H9 (cell line): ENCODE data around the gene MR1. TPM values are rescaled to one million over a fixed set of nuclear protein-coding genes. Genes with fewer than 3 reads are reported as not detected.

Source experiments
- DNase-seq: peaks from one replicate; pipeline ENCODE4 v3.0.0-alpha.2; 2017
- H2AFZ ChIP-seq: one replicate; pipeline ENCODE4 v1.6.1; 2013; ENCODE audit warnings: mild to moderate bottlenecking, low read length, control low read depth, moderate library complexity
- H2AK5ac ChIP-seq: 2 replicates; pipeline ENCODE4 v1.6.1; 2013; ENCODE audit warnings: low read length, control low read depth, mixed read lengths; ENCODE audit not compliant: insufficient read length
- H2BK120ac ChIP-seq: one replicate; pipeline ENCODE4 v1.6.1; 2013; ENCODE audit warnings: low read depth, mild to moderate bottlenecking, low read length, control low read depth, inconsistent platforms; ENCODE audit not compliant: poor library complexity, severe bottlenecking
- H2BK12ac ChIP-seq: 2 replicates; pipeline ENCODE4 v1.6.1; 2013; ENCODE audit warnings: low read length, control low read depth, mixed read lengths, low read depth; ENCODE audit not compliant: insufficient read length
- H2BK15ac ChIP-seq: 2 replicates; pipeline ENCODE4 v1.6.1; 2013; ENCODE audit warnings: low read depth, low read length, control low read depth
- H2BK20ac ChIP-seq: one replicate; pipeline ENCODE4 v1.6.1; 2013; ENCODE audit warnings: low read depth, mild to moderate bottlenecking, low read length, control low read depth, inconsistent platforms; ENCODE audit not compliant: poor library complexity, severe bottlenecking
- H2BK5ac ChIP-seq: 2 replicates; pipeline ENCODE4 v1.6.1; 2013; ENCODE audit warnings: low read length, control low read depth, mixed read lengths; ENCODE audit not compliant: insufficient read length
- H3K14ac ChIP-seq: 2 replicates; pipeline ENCODE4 v1.6.1; 2013; ENCODE audit warnings: low read length, control low read depth; ENCODE audit not compliant: insufficient read depth
- H3K18ac ChIP-seq: 2 replicates; pipeline ENCODE4 v1.6.1; 2013; ENCODE audit warnings: low read depth, mild to moderate bottlenecking, mixed read lengths, low read length, control low read depth; ENCODE audit not compliant: insufficient read length
- H3K23ac ChIP-seq: 2 replicates; pipeline ENCODE4 v1.6.1; 2013; ENCODE audit warnings: low read length, control low read depth, mixed read lengths, low read depth; ENCODE audit not compliant: insufficient read length
- H3K23me2 ChIP-seq: 2 replicates; pipeline ENCODE4 v1.6.1; 2013; ENCODE audit warnings: low read depth, mild to moderate bottlenecking, mixed read lengths, low read length, control low read depth; ENCODE audit not compliant: insufficient read length, poor library complexity, severe bottlenecking
- H3K27ac ChIP-seq: 2 replicates; pipeline ENCODE4 v1.5.1; 2013; ENCODE audit warnings: low read length, control low read depth, mixed read lengths, low read depth; ENCODE audit not compliant: insufficient read length
- H3K27me3 ChIP-seq: 2 replicates; pipeline ENCODE4 v1.6.1; 2013; ENCODE audit warnings: low read length, control low read depth, inconsistent platforms; ENCODE audit not compliant: insufficient read depth
- H3K4ac ChIP-seq: 2 replicates; pipeline ENCODE4 v1.6.1; 2013; ENCODE audit warnings: low read depth, mild to moderate bottlenecking, control low read depth, inconsistent platforms, low read length, moderate library complexity
- H3K4me1 ChIP-seq: 2 replicates; pipeline ENCODE4 v1.6.1; 2013; ENCODE audit warnings: low read length, control low read depth, inconsistent platforms; ENCODE audit not compliant: insufficient read depth
- H3K4me2 ChIP-seq: 2 replicates; pipeline ENCODE4 v1.6.1; 2013; ENCODE audit warnings: low read length, control low read depth, mixed read lengths; ENCODE audit not compliant: insufficient read length, insufficient read depth
- H3K56ac ChIP-seq: 2 replicates; pipeline ENCODE4 v1.6.1; 2013; ENCODE audit warnings: low read depth, mild to moderate bottlenecking, mixed read lengths, low read length, control low read depth; ENCODE audit not compliant: insufficient read length
- H3K79me1 ChIP-seq: 2 replicates; pipeline ENCODE4 v1.6.1; 2013; ENCODE audit warnings: low read depth, mild to moderate bottlenecking, moderate library complexity, low read length, control low read depth, inconsistent platforms; ENCODE audit not compliant: insufficient read depth, poor library complexity, severe bottlenecking
- H3K79me2 ChIP-seq: 2 replicates; pipeline ENCODE4 v1.6.1; 2013; ENCODE audit warnings: low read length, control low read depth, inconsistent platforms; ENCODE audit not compliant: insufficient read depth
- H3K9ac ChIP-seq: 2 replicates; pipeline ENCODE4 v1.6.1; 2013; ENCODE audit warnings: low read length, control low read depth, mixed read lengths; ENCODE audit not compliant: insufficient read length; ENCODE audit errors: extremely low read depth
- H3K9me3 ChIP-seq: one replicate; pipeline ENCODE4 v1.6.1; 2013; ENCODE audit warnings: low read depth, low read length, inconsistent platforms; ENCODE audit not compliant: control insufficient read depth
- H3T11ph ChIP-seq: one replicate; pipeline ENCODE4 v1.6.1; 2013; ENCODE audit warnings: mild to moderate bottlenecking, low read length, control low read depth, inconsistent platforms
- H4K20me1 ChIP-seq: one replicate; pipeline ENCODE4 v1.6.1; 2013; ENCODE audit not compliant: control insufficient read depth, insufficient read length, insufficient read depth
- H4K5ac ChIP-seq: 2 replicates; pipeline ENCODE4 v1.6.1; 2013; ENCODE audit warnings: low read depth, mild to moderate bottlenecking, mixed read lengths, low read length, control low read depth; ENCODE audit not compliant: insufficient read length
- H4K8ac ChIP-seq: replicated peaks from 2 replicates; pipeline ENCODE4 v1.6.1; 2013; ENCODE audit warnings: low read length, control low read depth, mixed read lengths, low read depth; ENCODE audit not compliant: insufficient read length
- H4K91ac ChIP-seq: 2 replicates; pipeline ENCODE4 v1.6.1; 2013; ENCODE audit warnings: low read depth, mild to moderate bottlenecking, moderate library complexity, mixed read lengths, low read length, control low read depth; ENCODE audit not compliant: insufficient read length
- H3K27ac Mint-ChIP-seq, 3 experiments: 2 replicates in 2 of 3; 3 replicates in 1 of 3; pipeline ENCODE4 v1.8.0; 2020 to 2021; ENCODE audit warnings: mixed read lengths in 3 of 3, mild to moderate bottlenecking in 1 of 3, moderate library complexity in 1 of 3
- H3K27me3 Mint-ChIP-seq: 2 replicates; pipeline ENCODE4 v1.8.0; 2021; ENCODE audit warnings: low read depth, mild to moderate bottlenecking, moderate library complexity, mixed read lengths
- H3K36me3 Mint-ChIP-seq, 3 experiments: 2 replicates in 2 of 3; 3 replicates in 1 of 3; pipeline ENCODE4 v1.8.0; 2020 to 2021; ENCODE audit warnings: low read depth in 3 of 3, mixed read lengths in 3 of 3; ENCODE audit not compliant: insufficient read depth in 1 of 3
- H3K4me1 Mint-ChIP-seq, 2 experiments: 2 replicates each; pipeline ENCODE4 v1.8.0; 2020; ENCODE audit warnings: mixed read lengths in 2 of 2
- H3K4me3 Mint-ChIP-seq, 2 experiments: 2 replicates in 1 of 2; 3 replicates in 1 of 2; pipeline ENCODE4 v1.8.0; 2020 to 2021; ENCODE audit warnings: mild to moderate bottlenecking in 2 of 2, mixed read lengths in 2 of 2, moderate library complexity in 1 of 2
- H3K9me3 Mint-ChIP-seq, 2 experiments: 2 replicates in 1 of 2; 3 replicates in 1 of 2; pipeline ENCODE4 v1.8.0; 2020; ENCODE audit warnings: mild to moderate bottlenecking in 2 of 2, mixed read lengths in 2 of 2, moderate library complexity in 1 of 2
- WGBS: extraction: QIAGEN DNeasy Blood & Tissue Kit; methylation state at CpG from one replicate; pipeline ENCODE4 v1.1.7; 2013; ENCODE audit warnings: missing lambda C conversion rate, low lambda C conversion rate, mixed read lengths; ENCODE audit not compliant: insufficient read length; ENCODE audit errors: extremely low coverage; 5-methylcytosine and 5-hydroxymethylcytosine counted together
- total RNA-seq: library from RNA; stranded (reverse); gene quantifications from 2 replicates; pipeline ENCODE4 v1.2.1, GENCODE V29; 2021
- TF ChIP-seq, protein P1 (sequence below): fragments of 200-600 bp; sonication (generic); conservative IDR thresholded peaks from 3 replicates; pipeline ENCODE4 v1.8.0; 2021; ENCODE audit warnings: antibody characterized with exemption, mild to moderate bottlenecking

MR1 gene
- total RNA-seq, 1 experiment from 2014 or later = 0.02 TPM

DNA sequence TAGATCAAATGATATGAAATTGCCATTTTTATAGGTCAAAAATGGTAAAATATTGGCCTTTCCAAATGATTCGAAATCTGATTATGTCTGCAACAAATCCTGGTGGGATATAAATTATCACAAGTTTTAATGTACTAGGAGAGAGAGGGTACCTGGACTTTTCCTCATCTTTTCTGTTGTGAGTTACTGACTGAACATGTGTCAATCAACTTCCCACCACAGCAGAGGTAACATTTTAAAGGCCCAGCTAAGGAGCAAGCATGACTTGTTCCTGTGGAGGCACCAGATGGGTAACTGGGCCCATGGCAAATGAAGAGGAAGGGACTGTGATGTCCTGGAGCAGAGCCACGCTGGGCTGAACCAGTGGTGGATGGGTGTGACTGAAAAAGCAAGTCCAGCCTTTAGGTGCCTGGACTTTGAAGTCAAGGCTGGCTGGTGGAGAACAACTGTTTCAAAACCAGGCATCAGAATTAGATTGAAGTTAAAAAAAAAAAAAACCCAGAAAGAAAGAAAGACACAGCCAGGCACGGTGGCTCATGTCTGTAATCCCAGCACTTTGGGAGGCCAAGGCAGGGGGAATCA is 6.6 kb downstream of the MR1 start:
- H2BK120ac ChIP-seq = no peak overlapping the region
- H2BK5ac ChIP-seq = no peak overlapping the region
- H4K91ac ChIP-seq = no peak overlapping the region
- TF ChIP-seq, protein P1, sequence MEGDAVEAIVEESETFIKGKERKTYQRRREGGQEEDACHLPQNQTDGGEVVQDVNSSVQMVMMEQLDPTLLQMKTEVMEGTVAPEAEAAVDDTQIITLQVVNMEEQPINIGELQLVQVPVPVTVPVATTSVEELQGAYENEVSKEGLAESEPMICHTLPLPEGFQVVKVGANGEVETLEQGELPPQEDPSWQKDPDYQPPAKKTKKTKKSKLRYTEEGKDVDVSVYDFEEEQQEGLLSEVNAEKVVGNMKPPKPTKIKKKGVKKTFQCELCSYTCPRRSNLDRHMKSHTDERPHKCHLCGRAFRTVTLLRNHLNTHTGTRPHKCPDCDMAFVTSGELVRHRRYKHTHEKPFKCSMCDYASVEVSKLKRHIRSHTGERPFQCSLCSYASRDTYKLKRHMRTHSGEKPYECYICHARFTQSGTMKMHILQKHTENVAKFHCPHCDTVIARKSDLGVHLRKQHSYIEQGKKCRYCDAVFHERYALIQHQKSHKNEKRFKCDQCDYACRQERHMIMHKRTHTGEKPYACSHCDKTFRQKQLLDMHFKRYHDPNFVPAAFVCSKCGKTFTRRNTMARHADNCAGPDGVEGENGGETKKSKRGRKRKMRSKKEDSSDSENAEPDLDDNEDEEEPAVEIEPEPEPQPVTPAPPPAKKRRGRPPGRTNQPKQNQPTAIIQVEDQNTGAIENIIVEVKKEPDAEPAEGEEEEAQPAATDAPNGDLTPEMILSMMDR = no peak
- H3K9ac ChIP-seq = no peak overlapping the region
- H2AFZ ChIP-seq = no peak overlapping the region
- H3K9me3 ChIP-seq = no peaks in the 10 kb centered on the region
- no peak overlapping the region for H3K18ac ChIP-seq
- no peak for DNase-seq
- H3K23me2 ChIP-seq = no peaks in the 10 kb centered on the region
- H3K79me2 ChIP-seq = no peaks in the 10 kb centered on the region
- H3K27me3 ChIP-seq = no peaks in the 10 kb centered on the region
- no peaks in the 10 kb centered on the region for H4K20me1 ChIP-seq
- no peak overlapping the region for H3K27ac ChIP-seq
- H3K4me1 Mint-ChIP-seq = peaks cover 5% of the 10 kb centered on the region in 2 experiments; a peak in 3 of 4 replicates
- no peaks in the 10 kb centered on the region for H3K4me1 ChIP-seq
- no peak overlapping the region for H3K23ac ChIP-seq
- H3K56ac ChIP-seq = no peak overlapping the region
- H3K79me1 ChIP-seq = no peaks in the 10 kb centered on the region
- no peak overlapping the region for H3K4ac ChIP-seq
- H3K36me3 Mint-ChIP-seq = 0 out of 7 replicates have a peak, but pooled peaks cover 0 to 2% (median 0%) of the 10 kb centered on the region in 3 experiments
- no peak overlapping the region for H2BK20ac ChIP-seq
- no peak overlapping the region for H4K8ac ChIP-seq
- no peak overlapping the region for H2BK12ac ChIP-seq
- H2AK5ac ChIP-seq = no peak overlapping the region
- WGBS = no CpG with 5 or more reads among the region's 3 CpGs
- H3K27ac Mint-ChIP-seq = no peak overlapping the region
- no peak overlapping the region for H3K14ac ChIP-seq
- H3K27me3 Mint-ChIP-seq = no peaks in the 10 kb centered on the region
- H4K5ac ChIP-seq = no peak overlapping the region
- no peak overlapping the region for H2BK15ac ChIP-seq
- H3K4me3 Mint-ChIP-seq = no peak overlapping the region
- no peak overlapping the region for H3T11ph ChIP-seq
- H3K9me3 Mint-ChIP-seq = no peaks in the 10 kb centered on the region; a peak in 1 of 5 replicates
- H3K4me2 ChIP-seq = no peak overlapping the region
